NCI-H82 treated with DMSO at 0.1 percent for 48 hours (cell line): ENCODE data around the gene PMM2.

ENCODE experiments used
- DNase-seq: peaks from one replicate; lab custom pipeline; 2025; ENCODE audit not compliant: unreplicated experiment; lab: John Stamatoyannopoulos, UW

Gene PMM2

DNA sequence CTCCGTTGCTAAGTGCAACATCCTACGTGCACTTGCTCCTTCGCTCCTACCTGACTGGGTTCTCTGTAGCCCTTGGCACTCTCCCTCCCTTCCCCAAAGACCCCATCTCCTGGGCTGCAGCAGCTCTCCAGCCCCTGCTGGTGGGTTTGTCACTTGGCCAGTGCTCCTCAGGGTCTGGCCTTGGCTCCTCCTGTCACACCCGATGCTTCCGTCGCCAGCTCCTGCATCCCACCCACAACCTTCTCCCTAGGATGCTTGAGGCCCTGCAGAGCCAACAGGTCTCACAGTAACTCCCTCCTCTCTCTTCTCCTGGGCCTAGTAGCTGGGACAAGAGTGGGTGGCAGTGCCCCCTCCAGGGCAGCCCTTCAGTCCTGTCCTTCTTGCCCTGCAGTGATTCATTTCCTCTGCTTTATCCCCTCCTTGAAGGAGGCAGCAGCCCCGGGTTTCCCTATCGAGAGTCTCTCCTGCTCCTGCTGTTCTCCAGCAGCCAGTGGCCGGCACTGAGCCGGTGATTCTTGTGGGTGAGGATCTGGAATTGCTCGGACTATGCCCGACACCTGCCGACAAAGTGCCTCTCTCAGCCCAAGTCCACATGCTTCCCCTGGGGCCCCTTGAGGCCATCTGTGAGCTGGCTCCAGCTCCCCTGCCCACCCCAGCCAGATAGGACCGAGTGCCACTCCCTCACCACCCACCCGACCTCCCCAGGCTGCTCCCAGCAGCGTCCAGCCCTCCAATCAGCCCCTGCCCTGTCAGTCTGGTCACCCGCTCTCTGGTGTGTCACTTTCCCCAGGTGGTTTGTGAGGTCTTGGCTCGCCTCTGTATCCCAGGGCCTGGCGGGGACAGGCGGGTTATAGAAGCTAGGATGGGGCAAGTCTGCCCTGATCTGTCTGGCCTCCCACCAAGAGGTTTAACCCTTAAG lies 88.3 kb downstream of the PMM2 start:
- no peak for DNase-seq

DNA sequence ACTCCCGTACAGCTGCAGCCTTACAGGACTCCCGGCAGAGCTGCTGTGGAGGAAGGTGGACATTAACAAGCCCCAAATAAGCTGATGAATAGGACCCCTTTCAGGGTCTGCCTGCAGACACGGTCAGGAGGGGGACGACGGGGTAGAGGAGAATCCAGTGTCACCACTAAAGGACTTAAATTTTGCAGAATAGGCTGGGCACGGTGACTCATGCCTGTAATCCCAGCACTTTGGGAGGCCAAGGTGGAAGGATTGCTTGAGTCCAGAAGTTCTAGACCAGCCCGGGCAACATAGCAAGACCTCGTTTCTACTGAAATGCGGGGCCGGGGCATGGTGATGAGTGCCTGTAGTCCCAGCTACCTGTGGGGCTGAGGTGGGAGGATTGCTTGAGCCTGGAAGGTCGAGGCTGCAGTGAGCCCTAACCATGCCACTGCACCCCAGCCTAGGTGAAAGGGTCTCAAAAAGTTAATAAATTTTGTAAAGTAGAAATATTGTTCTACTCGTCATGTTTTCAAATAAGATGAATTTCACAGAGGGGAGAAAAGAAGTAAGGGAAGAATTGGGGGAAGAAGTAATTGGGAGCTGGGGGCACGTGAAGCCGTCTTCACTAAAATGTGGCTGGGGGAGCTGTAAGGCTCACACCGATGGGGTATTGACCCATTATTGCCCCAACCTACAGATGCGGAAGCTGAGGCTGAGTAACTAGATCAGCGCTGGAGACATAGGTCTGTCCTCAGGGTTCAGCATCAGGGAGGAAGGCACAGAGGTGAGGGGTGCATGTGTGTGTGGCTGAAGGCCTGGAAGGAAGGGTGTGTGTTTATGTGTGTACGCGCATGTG lies 89.2 kb downstream of the PMM2 start:
- no peak for DNase-seq

DNA sequence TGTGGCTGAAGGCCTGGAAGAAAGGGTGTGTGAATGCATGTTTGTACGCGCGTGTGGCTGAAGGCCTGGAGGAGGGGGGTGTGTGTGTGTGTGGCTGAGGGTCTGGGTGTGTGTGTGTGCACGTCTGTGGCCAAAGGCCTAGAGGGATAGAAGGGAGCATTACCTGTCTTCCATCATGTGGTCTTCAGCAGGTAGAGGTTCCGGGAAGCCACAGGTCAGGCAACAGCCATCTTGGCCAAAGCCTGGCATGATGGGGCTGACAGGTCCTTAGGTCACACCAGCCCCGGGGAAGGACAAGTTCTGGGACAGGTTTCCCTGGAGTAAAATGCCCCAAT lies 89.8 kb downstream of the PMM2 start:
- DNase-seq, result no peak

DNA sequence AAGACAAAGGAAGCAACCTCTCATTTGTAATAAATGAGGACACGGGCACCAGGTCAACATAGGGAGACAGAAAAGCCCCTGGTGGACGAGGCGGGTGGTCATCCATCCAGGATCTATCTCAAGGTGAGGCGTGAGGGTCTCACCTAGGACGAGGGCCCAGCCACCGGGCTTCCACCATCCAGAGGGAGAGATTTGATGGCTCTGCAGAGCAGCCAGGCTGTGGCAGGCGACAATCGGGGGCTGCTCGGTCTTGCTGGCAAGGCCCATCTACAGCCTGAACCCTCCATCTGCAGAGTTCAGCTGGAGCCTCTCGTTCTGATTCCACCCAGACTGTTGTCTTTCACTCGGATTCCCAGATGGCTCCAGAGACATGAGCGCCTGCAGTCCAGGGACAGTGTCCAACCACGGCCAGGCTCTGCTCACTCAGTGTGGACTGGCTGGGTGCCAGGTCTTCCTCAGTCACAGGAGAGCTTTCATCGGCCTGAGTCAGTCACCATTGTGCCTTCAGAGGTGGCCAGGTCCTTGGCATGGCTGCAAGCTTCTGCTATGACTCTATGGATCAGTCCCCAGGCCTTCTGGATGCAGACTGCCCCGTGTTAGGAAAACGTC lies 90.4 kb downstream of the PMM2 start:
- no peak for DNase-seq

DNA sequence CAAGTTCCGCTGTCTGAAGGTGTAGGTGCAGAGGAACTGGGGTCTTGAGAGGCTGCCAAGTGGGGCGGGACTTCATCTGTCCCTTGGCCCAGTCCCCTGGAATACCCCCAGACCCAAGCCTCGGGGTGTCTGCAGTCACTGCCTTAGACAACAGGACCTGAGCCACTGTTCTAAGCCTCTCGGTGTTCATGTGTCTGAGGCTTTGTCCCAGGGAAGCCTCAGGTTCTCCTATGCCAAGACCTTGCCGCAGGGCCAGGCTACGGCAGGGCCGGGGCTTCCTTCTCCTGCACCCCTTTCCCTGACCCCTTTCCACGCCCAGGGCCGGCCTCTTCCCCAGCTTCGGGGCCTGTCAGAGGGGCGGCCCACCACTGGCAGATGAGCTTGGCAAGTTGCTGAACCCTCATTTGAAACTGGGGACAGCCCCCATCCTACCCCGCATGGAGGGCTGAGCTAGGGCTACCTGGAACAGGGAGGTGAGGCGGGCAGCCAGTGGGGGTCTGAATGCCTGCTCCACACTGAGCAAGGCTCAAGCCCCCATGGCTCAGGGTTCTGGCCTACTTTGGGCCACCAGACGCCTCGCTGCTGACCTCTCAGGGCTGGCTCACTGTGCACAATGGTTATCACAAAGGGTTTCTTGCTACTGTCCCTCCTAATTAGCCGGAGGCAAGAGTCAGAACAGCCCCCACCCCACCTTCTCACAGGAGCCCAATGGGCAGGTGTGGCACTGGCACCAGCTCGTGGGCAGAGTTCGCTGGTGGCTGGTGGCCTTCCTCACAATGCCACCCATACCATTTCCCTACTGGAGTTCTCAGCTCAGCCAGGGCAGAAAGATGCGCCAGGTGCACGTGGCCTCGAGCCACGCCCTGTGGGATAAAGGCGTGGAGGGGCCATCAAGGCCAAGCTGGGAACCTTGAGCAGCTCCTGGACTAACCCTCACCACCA lies 91.6 kb downstream of the PMM2 start:
- DNase-seq, result no peak

DNA sequence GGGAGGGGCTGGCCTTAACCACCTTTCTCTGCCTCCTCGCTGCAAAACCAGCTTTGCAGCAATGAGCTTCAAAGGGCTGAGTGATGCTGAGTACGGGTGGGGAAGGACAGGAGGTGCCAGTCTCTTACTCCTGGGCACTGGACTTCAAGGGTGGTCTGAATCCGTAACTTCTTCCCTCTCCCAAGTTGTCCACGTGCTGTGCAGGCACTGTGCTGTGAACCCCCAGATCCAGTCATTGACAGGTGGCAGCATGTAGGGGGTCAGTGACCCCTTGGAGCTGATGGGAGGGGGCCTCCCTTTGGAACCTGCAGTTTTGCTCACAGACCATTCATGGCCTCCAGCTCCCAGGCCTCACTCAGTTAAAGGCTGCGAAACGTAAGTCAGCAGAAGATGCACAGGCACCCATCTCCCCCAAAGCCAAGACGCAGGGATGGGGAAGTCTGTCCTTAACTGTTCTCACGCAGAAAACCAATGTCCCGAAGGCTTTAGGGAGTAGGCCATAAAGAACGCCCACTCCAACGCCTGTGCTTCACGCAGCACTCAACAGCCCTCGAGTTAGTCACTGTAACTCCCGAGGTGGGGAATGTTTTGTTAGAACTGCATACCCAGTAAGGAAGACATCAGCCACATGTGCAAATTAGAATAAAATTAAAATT lies 92.4 kb downstream of the PMM2 start:
- DNase-seq, result no peak

DNA sequence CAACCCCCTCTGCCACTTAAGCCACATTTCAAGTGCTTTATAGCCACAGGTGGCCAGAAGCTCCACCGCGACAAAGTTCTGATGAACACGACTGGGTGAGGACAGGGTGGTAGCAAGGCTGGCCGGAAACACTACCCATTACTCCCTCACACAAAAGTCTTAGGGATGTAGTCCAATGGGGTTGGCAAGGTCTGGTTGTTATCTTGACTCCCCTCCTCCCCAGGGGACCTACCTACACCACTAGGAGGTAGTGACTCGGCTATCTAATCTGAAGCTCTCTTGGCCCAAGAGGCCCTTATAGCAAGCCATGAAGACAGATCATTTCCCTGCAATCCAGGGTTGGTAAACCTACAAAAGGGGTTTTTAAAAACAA lies 92.9 kb downstream of the PMM2 start:
- DNase-seq, result no peak

DNA sequence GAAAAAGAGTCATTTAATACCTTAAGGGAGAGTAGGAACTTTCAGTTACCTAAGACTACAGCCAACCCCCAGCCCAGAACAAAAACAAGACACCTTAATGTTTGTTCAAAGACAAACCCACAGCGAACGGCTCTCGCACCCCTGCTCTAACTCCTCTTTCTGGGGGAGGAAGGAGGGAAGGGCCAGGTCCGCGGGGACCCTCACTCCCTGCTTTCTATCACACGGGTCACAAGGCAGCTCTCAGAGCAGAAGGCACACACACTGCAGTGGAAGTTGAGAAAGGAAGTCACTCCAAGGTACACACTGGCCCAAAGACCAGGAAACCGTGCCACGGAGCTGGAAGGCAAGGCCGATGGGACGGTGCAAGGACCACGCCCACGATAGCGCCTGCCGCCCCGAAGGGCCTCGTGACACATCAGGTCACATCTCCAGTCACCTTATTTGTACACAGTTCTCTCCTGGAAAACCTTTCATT lies 94.5 kb downstream of the PMM2 start:
- DNase-seq, result no peak

DNA sequence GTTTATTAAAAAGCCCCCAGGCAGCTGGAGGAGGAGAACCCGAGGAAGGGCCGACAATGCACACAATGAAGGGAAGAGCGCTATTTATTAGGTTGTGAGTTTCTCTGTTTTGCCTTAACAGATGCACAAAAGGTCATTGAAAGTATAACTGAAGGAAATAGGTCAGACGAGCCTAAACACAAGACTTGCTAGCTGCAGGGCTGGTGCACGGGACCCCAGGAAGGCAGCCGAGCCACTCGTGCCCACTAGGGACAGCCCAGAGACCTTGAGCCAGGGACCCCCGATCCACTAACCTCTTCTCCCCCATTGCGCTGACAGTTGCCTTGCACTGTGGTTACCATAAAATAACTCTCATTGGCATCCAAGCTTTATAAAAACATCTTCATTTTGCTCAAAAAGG lies 95.8 kb downstream of the PMM2 start:
- no peak for DNase-seq

DNA sequence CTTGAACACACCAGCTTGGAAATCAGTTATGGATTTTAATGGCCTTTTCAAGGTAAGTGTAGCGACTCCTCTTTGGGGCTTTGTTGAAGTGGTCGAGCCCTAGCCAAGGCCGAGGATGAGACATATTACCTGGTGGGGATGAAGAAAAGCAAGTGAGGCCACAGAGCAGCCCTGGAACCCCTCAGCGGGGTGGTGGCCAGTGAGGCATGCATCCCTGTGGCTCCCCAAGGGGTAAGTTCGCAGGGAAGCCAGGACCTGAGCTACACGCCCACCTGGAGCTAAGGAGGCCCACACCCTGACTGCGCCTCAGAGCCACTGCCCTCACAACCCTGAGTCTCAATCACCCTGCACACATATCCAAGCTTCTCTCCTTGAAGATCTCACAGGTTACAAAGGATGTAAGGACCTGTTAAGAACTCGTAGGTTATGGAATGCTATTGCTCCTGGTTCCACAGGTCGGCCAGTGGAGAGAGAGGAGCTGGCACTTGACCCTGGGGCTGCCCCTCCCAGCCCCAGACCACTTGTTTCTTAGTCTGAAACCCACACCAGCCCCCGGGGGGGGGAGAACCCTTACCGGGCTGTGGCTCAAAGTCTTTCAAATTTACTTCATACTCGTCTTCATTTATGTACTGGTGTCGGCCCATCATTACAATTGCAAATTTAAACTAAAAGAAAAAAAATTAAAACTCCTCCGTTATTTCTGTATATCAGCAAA lies 96.5 kb downstream of the PMM2 start:
- DNase-seq, result no peak

DNA sequence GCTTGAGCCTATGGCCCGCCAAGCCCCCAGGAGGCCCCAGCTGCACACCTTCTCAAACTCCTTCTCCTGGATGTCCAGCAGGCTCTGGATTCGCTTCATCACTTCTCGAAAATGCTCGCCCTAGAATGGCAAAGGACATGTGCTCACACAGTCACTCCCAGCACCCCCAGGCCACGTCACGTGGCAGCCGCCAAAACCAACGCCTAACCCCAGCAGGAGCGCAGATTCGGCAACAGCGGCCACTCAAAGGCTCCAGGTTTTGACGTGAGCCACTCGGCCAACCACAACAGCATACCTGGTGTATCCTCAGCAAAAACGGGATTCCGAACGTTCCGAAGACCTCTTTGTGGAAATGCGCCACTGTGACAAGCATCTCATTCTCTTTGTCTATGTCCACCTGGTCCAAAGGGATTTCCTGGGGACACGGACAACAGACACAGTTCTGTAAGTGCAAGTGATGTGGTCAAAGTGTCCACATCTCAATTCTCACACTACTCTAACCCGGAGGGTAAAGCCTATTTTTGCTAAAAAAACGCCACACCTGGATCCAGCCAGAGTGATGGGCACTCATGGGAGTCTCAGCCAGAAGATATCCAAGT lies 97.2 kb downstream of the PMM2 start:
- no peak for DNase-seq

DNA sequence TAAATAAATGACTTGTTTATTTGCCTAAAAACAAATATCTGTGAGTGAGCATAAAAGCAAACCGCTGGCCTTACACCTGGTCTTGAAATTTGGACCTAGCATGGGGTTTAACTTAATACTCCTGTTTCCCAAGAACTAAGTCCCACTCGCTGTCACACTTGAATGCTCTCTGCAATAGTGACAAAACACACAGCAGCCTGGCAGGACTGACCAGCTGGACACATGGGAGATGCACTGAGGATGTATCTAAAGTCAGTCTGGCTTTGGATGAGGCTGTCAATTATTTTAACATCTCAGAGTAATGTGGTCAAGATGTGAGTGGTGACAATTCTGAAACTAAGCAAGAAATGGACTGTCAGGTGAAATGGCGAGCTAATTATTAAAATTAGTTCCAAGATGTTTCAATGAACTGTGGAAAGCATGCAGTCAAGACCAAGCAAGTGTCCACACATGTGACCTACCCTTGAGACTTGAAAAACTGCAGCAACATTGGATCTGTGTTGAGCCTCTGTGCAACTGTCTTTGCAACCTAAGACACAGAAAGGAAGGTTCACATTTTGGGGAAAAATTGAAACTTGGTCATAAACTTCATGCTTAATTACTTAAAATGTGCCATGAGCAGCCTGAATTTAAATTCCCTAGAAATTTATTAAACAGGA lies 101.2 kb downstream of the PMM2 start:
- no peak for DNase-seq
